ENCODE measurements around the gene ALG14. TPM values are rescaled to one million over a fixed set of nuclear protein-coding genes. Genes with fewer than 3 reads are reported as not detected.

The ALG14 gene
- total RNA-seq, 4 donors from 2014 or later: 1.9 to 3.3 (median 2.6) TPM; not detected in 1

DNA sequence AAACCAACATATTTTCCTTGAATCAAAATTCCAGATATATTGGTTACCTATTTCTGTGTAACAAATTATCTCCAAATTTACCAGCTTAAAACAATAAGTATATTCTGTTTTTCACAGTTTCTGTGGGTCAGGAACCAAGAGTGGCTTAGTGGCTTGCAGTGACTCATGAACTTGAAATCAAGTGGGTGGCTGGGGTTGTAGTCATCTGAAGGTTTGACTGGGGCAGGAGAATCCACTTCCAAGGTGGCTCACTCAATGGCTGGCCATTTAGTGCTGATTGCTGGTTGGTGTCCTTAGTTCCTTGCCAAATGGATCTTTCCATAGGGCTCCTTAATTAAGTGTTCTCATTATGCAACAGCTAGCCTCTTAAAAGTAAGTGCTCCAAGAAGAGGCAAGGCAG, 43.8 kb downstream of the ALG14 start:
- Histone ChIP-seq H3K36me3 (peaks cover 0 to 14% (median 0%) of the 10 kb centered on the region in 3 donors), H3K4me3 (no peak overlapping the region), H3K27me3 (no peaks in the 10 kb centered on the region), H3K4me1 (no peaks in the 10 kb centered on the region), H3K9me3 (no peaks in the 10 kb centered on the region), H3K27ac (no peak overlapping the region)
- DNase-seq: no peak
- TF ChIP-seq, protein P1, sequence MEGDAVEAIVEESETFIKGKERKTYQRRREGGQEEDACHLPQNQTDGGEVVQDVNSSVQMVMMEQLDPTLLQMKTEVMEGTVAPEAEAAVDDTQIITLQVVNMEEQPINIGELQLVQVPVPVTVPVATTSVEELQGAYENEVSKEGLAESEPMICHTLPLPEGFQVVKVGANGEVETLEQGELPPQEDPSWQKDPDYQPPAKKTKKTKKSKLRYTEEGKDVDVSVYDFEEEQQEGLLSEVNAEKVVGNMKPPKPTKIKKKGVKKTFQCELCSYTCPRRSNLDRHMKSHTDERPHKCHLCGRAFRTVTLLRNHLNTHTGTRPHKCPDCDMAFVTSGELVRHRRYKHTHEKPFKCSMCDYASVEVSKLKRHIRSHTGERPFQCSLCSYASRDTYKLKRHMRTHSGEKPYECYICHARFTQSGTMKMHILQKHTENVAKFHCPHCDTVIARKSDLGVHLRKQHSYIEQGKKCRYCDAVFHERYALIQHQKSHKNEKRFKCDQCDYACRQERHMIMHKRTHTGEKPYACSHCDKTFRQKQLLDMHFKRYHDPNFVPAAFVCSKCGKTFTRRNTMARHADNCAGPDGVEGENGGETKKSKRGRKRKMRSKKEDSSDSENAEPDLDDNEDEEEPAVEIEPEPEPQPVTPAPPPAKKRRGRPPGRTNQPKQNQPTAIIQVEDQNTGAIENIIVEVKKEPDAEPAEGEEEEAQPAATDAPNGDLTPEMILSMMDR (IDR thresholded peaks at IDR 0.05): no peak
- TF ChIP-seq POLR2A (IDR thresholded peaks at IDR 0.05): no peak

DNA sequence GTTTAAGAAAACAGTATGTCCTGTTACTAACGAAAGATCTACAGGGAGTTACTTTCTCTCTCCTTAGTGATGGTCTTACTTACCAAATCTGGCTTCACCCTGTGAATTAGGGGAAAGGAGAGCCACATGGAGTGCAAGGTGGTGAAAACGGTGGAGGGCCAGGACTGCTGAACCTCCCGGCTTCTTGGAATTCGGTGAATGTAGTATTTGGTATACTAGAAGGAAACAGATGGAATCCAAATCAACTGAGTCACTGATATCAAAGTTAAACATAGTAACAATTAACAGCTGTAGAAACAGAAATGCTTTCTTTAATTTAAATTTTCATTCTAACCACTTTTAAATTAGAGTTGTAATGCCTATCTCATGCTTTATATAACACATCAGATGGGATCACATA, 45.7 kb downstream of the ALG14 start:
- Histone ChIP-seq H3K9me3 (no peaks in the 10 kb centered on the region), H3K4me1 (no peaks in the 10 kb centered on the region), H3K27me3 (no peaks in the 10 kb centered on the region), H3K36me3 (peaks cover 0 to 14% (median 0%) of the 10 kb centered on the region in 3 donors), H3K27ac (no peak overlapping the region), H3K4me3 (no peak overlapping the region)
- TF ChIP-seq, protein P1 (IDR thresholded peaks at IDR 0.05): no peak
- TF ChIP-seq POLR2A (IDR thresholded peaks at IDR 0.05): no peak
- no peak for DNase-seq

DNA sequence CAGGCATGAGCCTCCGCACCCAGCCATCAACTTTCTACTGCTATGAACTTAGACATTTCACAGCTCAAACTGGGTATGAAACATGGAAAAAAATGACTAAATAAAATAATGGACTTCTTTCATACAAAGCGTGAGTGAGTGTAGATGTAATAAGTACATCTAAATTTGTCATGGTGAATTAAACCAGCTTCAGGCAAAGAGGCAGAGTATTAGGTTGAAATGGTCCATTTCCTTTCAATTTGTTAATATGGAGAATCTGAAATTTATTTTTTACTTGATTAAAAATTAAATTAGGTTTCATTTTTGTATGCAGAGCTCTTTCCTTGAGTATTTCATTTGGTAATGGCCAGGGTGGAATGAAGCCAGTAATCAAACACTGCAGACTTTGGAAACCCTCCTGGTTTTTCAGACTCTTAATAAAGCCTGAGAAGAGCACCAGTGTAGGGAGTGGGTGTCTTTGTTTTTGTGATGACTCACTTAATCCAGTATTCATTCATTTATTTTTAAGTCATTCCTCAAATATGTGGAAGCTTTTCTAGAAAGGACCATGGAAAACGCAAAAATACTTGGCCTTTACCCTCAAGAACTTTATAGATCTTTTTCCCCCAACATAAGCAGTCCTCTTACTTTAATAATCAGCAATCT, 49.2 kb downstream of the ALG14 start:
- Histone ChIP-seq H3K36me3 (peaks cover 0 to 14% (median 0%) of the 10 kb centered on the region in 3 donors), H3K27ac (peak overlapping the region in 2 of 4 donors; percentile 20 to 23)
- DNase-seq: no peak

DNA sequence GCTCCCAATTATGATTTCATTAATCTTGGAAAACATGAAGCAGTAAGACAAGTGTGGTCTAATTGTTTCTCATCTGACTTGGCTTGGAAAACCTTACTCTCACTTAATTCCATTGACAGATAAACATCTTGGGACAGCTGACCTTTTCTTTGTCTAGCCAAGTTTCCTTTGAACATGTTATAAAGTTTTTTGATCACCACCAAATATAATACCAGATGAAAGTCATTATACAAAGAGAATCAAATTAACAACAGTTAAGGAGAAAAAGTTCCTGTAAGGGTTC, 50.2 kb downstream of the ALG14 start:
- Histone ChIP-seq H3K9me3 (no peaks in the 10 kb centered on the region), H3K27ac (peak overlapping the region in 2 of 4 donors; percentile 33 to 59), H3K4me3 (no peak overlapping the region), H3K27me3 (no peaks in the 10 kb centered on the region), H3K4me1 (no peaks in the 10 kb centered on the region), H3K36me3 (peaks cover 0 to 14% (median 0%) of the 10 kb centered on the region in 3 donors)
- no peak for DNase-seq
- TF ChIP-seq, protein P1 (IDR thresholded peaks at IDR 0.05): no peak
- TF ChIP-seq POLR2A (IDR thresholded peaks at IDR 0.05): no peak

More for the DNA sequence above, 49.2 kb downstream of the ALG14 start:
- Histone ChIP-seq H3K9me3 (no peaks in the 10 kb centered on the region), H3K4me1 (no peaks in the 10 kb centered on the region), H3K27me3 (no peaks in the 10 kb centered on the region), H3K4me3 (no peak overlapping the region)
- TF ChIP-seq, protein P1 (IDR thresholded peaks at IDR 0.05): no peak
- TF ChIP-seq POLR2A (IDR thresholded peaks at IDR 0.05): no peak

DNA sequence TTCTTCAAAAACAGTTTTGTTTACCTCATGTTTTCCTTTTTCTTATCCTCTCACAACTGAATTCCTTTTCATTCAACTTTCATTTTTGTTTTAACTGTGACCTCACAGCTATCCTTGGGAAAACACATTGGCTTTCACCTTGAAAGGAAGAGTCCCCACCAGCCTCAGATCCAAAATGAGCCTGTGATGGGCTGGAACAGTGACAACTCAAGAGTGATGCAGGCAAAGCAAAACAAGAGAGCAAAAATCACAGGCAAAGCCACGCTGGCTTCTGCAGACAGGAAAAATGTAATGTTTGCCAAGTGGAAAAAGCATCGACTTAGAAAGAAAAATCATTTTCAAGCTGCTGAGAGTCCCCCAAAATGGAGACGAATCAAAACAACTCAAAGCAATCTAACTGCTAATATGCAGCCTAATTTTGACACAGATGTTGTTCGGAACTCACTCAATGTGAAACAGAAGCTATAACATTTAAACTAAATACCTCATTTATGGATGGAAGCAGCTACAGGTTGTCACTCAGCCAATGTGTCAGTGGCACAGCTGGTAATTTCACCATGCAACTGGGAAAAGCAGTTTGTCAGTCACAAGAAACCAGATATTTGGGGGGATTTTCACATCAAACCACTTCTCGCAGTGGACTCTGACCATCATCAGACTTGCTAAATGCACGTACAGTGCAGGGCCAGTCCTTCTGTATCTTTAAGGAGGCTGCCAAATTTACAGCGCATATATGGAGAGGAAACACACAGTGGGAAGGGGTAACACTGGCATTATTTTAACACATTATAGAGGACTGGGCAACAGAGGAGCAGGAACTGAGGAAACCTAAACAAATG, 50.7 kb downstream of the ALG14 start:
- Histone ChIP-seq H3K36me3 (peaks cover 0 to 14% (median 0%) of the 10 kb centered on the region in 3 donors), H3K4me3 (peak overlapping the region in 1 of 4 donors; percentile 7), H3K4me1 (no peaks in the 10 kb centered on the region), H3K9me3 (no peaks in the 10 kb centered on the region), H3K27me3 (no peaks in the 10 kb centered on the region), H3K27ac (peak overlapping the region in 3 of 4 donors; percentile 33 to 59 (median 42))
- DNase-seq: no peak
- no peak for TF ChIP-seq POLR2A (IDR thresholded peaks at IDR 0.05)
- TF ChIP-seq, protein P1 (IDR thresholded peaks at IDR 0.05): no peak

Measured in Peyer's patch (tissue), 4 donors.